Breast epithelium (tissue), 3 donors: ENCODE results near the gene WNT5B.

Experiments used
- CTCF ChIP-seq, 3 donors: fragments of 450-650 bp; IDR thresholded peaks; one replicate each; pipeline ENCODE4 v1.5.1; 2016 to 2017; ENCODE audit warnings: antibody characterized with exemption in 3 of 3, mild to moderate bottlenecking in 3 of 3, moderate library complexity in 3 of 3
- POLR2A ChIP-seq: fragments of 450-650 bp; IDR thresholded peaks from one replicate; pipeline ENCODE4 v1.6.1; 2016; ENCODE audit warnings: antibody characterized with exemption, mild to moderate bottlenecking, moderate library complexity

GRCh38 chr12:1628666-1629337 lies at the start of gene WNT5B:
- TF ChIP-seq CTCF (IDR thresholded peaks at IDR 0.05) = no peak
- no peak for TF ChIP-seq POLR2A
